RWPE2 (cell line): ENCODE results near the gene RSPH9.

ENCODE experiments used
- ATAC-seq: fragments of 200-7000 bp; cut with Tn5 transposase; 3 replicates; pipeline ENCODE4 v1.9.1; 2021; ENCODE audit warnings: low read depth
- DNase-seq: peaks from one replicate; pipeline ENCODE4 v3.0.0-alpha.2; 2020; ENCODE audit warnings: low spot score
- H3K27ac ChIP-seq: fragments of 450-650 bp; 2 replicates; pipeline ENCODE4 v1.5.1; 2017; ENCODE audit warnings: mild to moderate bottlenecking; ENCODE audit not compliant: poor library complexity, severe bottlenecking
- H3K27me3 ChIP-seq: fragments of 250-450 bp; sonication (Bioruptor Pico); 2 replicates; pipeline ENCODE4 v1.5.1; 2021; ENCODE audit warnings: mild to moderate bottlenecking, moderate library complexity; ENCODE audit not compliant: insufficient read depth, poor library complexity, severe bottlenecking
- H3K36me3 ChIP-seq: fragments of 250-450 bp; sonication (Bioruptor Pico); 2 replicates; pipeline ENCODE4 v1.5.1; 2020; ENCODE audit warnings: low read depth, mild to moderate bottlenecking, moderate library complexity
- H3K4me1 ChIP-seq: fragments of 250-450 bp; sonication (Bioruptor Pico); 2 replicates; pipeline ENCODE4 v1.5.1; 2021; ENCODE audit warnings: mild to moderate bottlenecking, moderate library complexity; ENCODE audit not compliant: insufficient read depth, poor library complexity, severe bottlenecking
- H3K4me3 ChIP-seq: fragments of 250-450 bp; sonication (Bioruptor Pico); 2 replicates; pipeline ENCODE4 v1.5.1; 2021; ENCODE audit warnings: mild to moderate bottlenecking, moderate library complexity; ENCODE audit not compliant: severe bottlenecking
- H3K9me3 ChIP-seq: fragments of 250-450 bp; sonication (Bioruptor Pico); 2 replicates; pipeline ENCODE4 v1.5.1; 2021; ENCODE audit warnings: mild to moderate bottlenecking, moderate library complexity; ENCODE audit not compliant: severe bottlenecking
- CTCF ChIP-seq: fragments of 450-650 bp; IDR thresholded peaks from one replicate; pipeline ENCODE4 v1.5.1; 2017; ENCODE audit warnings: mild to moderate bottlenecking, moderate library complexity; ENCODE audit not compliant: poor library complexity, severe bottlenecking

Gene RSPH9

GRCh38 chr6:43608807-43609206 lies 36.0 kb upstream of the RSPH9 start:
- TF ChIP-seq CTCF = peak; percentile 3
- H3K27ac ChIP-seq = no peak overlapping the region
- H3K9me3 ChIP-seq = no peaks in the 10 kb centered on the region
- H3K27me3 ChIP-seq = no peaks in the 10 kb centered on the region
- DNase-seq (no peak), ATAC-seq (no peak)
- H3K36me3 ChIP-seq = peaks cover 97% of the 10 kb centered on the region
- H3K4me1 ChIP-seq = no peaks in the 10 kb centered on the region
- no peak overlapping the region for H3K4me3 ChIP-seq

- Histone ChIP-seq H3K4me1 (no peaks in the 10 kb centered on the region), H3K27ac (no peak overlapping the region), H3K27me3 (no peaks in the 10 kb centered on the region), H3K36me3 (peaks cover 98% of the 10 kb centered on the region), H3K4me3 (no peak overlapping the region), H3K9me3 (no peaks in the 10 kb centered on the region)
- ATAC-seq (no peak), DNase-seq (no peak)
- TF ChIP-seq CTCF = no peak
Measured at GRCh38 chr6:43609402-43609801, 35.4 kb upstream of the RSPH9 start.

GRCh38 chr6:43610431-43610830 lies 34.4 kb upstream of the RSPH9 start:
- H3K36me3 ChIP-seq = peaks cover 95% of the 10 kb centered on the region
- DNase-seq (no peak), ATAC-seq (no peak)
- no peaks in the 10 kb centered on the region for H3K4me1 ChIP-seq
- TF ChIP-seq CTCF = no peak
- H3K27me3 ChIP-seq = no peaks in the 10 kb centered on the region
- no peak overlapping the region for H3K4me3 ChIP-seq
- no peak overlapping the region for H3K27ac ChIP-seq
- no peaks in the 10 kb centered on the region for H3K9me3 ChIP-seq

- ATAC-seq = no peak
Measured at GRCh38 chr6:43613721-43614395, 31.0 kb upstream of the RSPH9 start.

More at GRCh38 chr6:43613721-43614395, 31.0 kb upstream of the RSPH9 start:
- no peak for TF ChIP-seq CTCF
- H3K4me3 ChIP-seq = no peak overlapping the region
- no peaks in the 10 kb centered on the region for H3K4me1 ChIP-seq
- H3K9me3 ChIP-seq = no peaks in the 10 kb centered on the region
- DNase-seq = no peak
- H3K36me3 ChIP-seq = peaks cover 68% of the 10 kb centered on the region
- no peak overlapping the region for H3K27ac ChIP-seq
- no peaks in the 10 kb centered on the region for H3K27me3 ChIP-seq
